A549 (cell line): ENCODE measurements around the gene SYK. TPM values are rescaled to one million over a fixed set of nuclear protein-coding genes. Genes with fewer than 3 reads are reported as not detected.

Experiments
- ATAC-seq, 2 experiments: fragments of 200-7000 bp in 1 of 2; fragments of >200 bp in 1 of 2; cut with Nextera tagmentation in 1 of 2; cut with Tn5 transposase in 1 of 2; 3 replicates each; pipeline versions ENCODE4 v1.8.0 to v1.9.1; 2018 to 2020; ENCODE audit warnings: mild to moderate bottlenecking in 1 of 2, moderate library complexity in 1 of 2
- CTCF ChIA-PET: fragments of 300-600 bp; sonication (Branson Sonifier 250); formaldehyde crosslinking; extraction: SDS; loops from one replicate; lab custom pipeline; 2021; ENCODE audit warnings: antibody characterized with exemption, inconsistent platforms; lab: Yijun Ruan, JAX
- POLR2A ChIA-PET: fragments of 350-600 bp; formaldehyde crosslinking; extraction: SDS; loops from one replicate; lab custom pipeline; 2021; ENCODE audit warnings: antibody characterized with exemption, inconsistent platforms; lab: Yijun Ruan, JAX
- DNase-seq, 2 experiments: peaks; one replicate each; pipeline versions ENCODE4 v3.0.0 to v3.0.0-alpha.2; 2011 to 2016; ENCODE audit warnings: low read depth in 1 of 2, low spot score in 1 of 2
- FAIRE-seq: peaks from 2 replicates; lab custom pipeline; 2011; peaks lifted over from hg19 to GRCh38; lab: Jason Lieb, UNC
- H3K27ac ChIP-seq, 2 experiments: fragments of >200 bp; sonication (Bioruptor Twin); formaldehyde crosslinking; 3 replicates each; pipeline ENCODE4 v1.5.1; 2016 to 2017
- H3K4me1 ChIP-seq: fragments of >200 bp; sonication (Bioruptor Twin); formaldehyde crosslinking; 3 replicates; pipeline ENCODE4 v1.6.1; 2016
- H3K4me2 ChIP-seq: fragments of >200 bp; sonication (Bioruptor Twin); formaldehyde crosslinking; 3 replicates; pipeline ENCODE4 v1.6.1; 2016
- H3K4me3 ChIP-seq: fragments of >200 bp; sonication (Bioruptor Twin); formaldehyde crosslinking; 3 replicates; pipeline ENCODE4 v1.5.1; 2016
- H3K9me3 ChIP-seq: fragments of >200 bp; sonication (Bioruptor Twin); formaldehyde crosslinking; 3 replicates; pipeline ENCODE4 v1.6.1; 2016
- BCL3 ChIP-seq: fragments of >200 bp; sonication (Bioruptor Twin); formaldehyde crosslinking; IDR thresholded peaks from 3 replicates; pipeline ENCODE4 v1.6.1; 2016
- CEBPB ChIP-seq, 2 experiments: fragments of >200 bp in 1 of 2; sonication (Bioruptor Twin) in 1 of 2; formaldehyde crosslinking in 1 of 2; IDR thresholded peaks; 2 replicates each; pipeline ENCODE4 v1.6.1; 2012 to 2016
- CHD2 ChIP-seq: fragments of 150-350 bp; IDR thresholded peaks from 2 replicates; pipeline ENCODE4 v1.6.1; 2014; ENCODE audit warnings: low read length; ENCODE audit not compliant: partially characterized antibody
- FOSL2 ChIP-seq, 2 experiments: fragments of 450-650 bp in 1 of 2; fragments of >200 bp in 1 of 2; sonication (Bioruptor Twin) in 1 of 2; formaldehyde crosslinking; IDR thresholded peaks; 2 replicates each; pipeline versions ENCODE4 v1.5.0 to v1.6.1; 2016 to 2020; ENCODE audit warnings: mild to moderate bottlenecking in 1 of 2, moderate library complexity in 1 of 2
- GATA3 ChIP-seq: IDR thresholded peaks from 2 replicates; pipeline ENCODE4 v1.6.1; 2012; ENCODE audit warnings: borderline replicate concordance
- HDAC2 ChIP-seq: fragments of 200-600 bp; sonication (generic); IDR thresholded peaks from 2 replicates; pipeline ENCODE4 v1.6.1; 2016
- HES2 ChIP-seq: fragments of >200 bp; sonication (Bioruptor Twin); formaldehyde crosslinking; IDR thresholded peaks from 2 replicates; pipeline ENCODE4 v1.6.1; 2016
- JUNB ChIP-seq: fragments of >200 bp; sonication (Bioruptor Twin); formaldehyde crosslinking; IDR thresholded peaks from 2 replicates; pipeline ENCODE4 v1.6.1; 2016
- KDM1A ChIP-seq: fragments of 200-600 bp; sonication (generic); IDR thresholded peaks from 2 replicates; pipeline ENCODE4 v1.6.1; 2016; ENCODE audit warnings: low read depth, mild to moderate bottlenecking
- PBX3 ChIP-seq: IDR thresholded peaks from 2 replicates; pipeline ENCODE4 v1.6.1; 2012
- PHF8 ChIP-seq: fragments of 200-600 bp; sonication (generic); IDR thresholded peaks from 2 replicates; pipeline ENCODE4 v1.6.1; 2016; ENCODE audit warnings: low read depth, mild to moderate bottlenecking, antibody characterized with exemption, moderate library complexity, borderline replicate concordance
- RCOR1 ChIP-seq: fragments of 150-350 bp; IDR thresholded peaks from 2 replicates; pipeline ENCODE4 v1.6.1; 2014; ENCODE audit warnings: antibody characterized with exemption, low read length, low read depth
- SMC3 ChIP-seq: fragments of >200 bp; sonication (Bioruptor Twin); formaldehyde crosslinking; IDR thresholded peaks from 3 replicates; pipeline ENCODE4 v1.6.1; 2018; ENCODE audit warnings: inconsistent platforms
- TFCP2L1 ChIP-seq: fragments of 250-450 bp; sonication (Bioruptor Pico); IDR thresholded peaks from 2 replicates; pipeline ENCODE4 v1.5.0; 2021; ENCODE audit warnings: mild to moderate bottlenecking
- ZNF302 ChIP-seq: fragments of 250-450 bp; sonication (Bioruptor Pico); IDR thresholded peaks from 2 replicates; pipeline ENCODE4 v1.9.0; 2021; ENCODE audit warnings: inconsistent platforms, mild to moderate bottlenecking, moderate library complexity
- ZSCAN20 ChIP-seq: fragments of 250-450 bp; sonication (Bioruptor Pico); IDR thresholded peaks from 2 replicates; pipeline ENCODE4 v1.8.0; 2022; ENCODE audit warnings: mild to moderate bottlenecking, moderate library complexity
- WGBS: methylation state at CpG from one replicate; pipeline ENCODE4 v1.1.6; 2017; ENCODE audit errors: missing lambda C conversion rate; 5-methylcytosine and 5-hydroxymethylcytosine counted together
- polyA plus RNA-seq, 4 experiments: library from polyadenylated mRNA; depleted of rRNA in 3 of 4; stranded (reverse); fragments of >200 nt; fragmentation: RNase III in 1 of 4; extraction: RNeasy Plus Mini Kit Qiagen cat#74134 plus additional on column Dnase treatment in 1 of 4; gene quantifications; 2 replicates in 3 of 4; 3 replicates in 1 of 4; pipeline ENCODE4 v1.2.3, GENCODE V29; 2011 to 2017
- TF ChIP-seq, protein P1 (sequence below): fragments of >200 bp; sonication (Bioruptor Twin); formaldehyde crosslinking; IDR thresholded peaks from 3 replicates; pipeline ENCODE4 v1.5.1; 2016

The SYK gene
- polyA plus RNA-seq, 2 of the 4 experiments (the other 2 are of a cell fraction): 0.01 to 0.03 TPM

DNA sequence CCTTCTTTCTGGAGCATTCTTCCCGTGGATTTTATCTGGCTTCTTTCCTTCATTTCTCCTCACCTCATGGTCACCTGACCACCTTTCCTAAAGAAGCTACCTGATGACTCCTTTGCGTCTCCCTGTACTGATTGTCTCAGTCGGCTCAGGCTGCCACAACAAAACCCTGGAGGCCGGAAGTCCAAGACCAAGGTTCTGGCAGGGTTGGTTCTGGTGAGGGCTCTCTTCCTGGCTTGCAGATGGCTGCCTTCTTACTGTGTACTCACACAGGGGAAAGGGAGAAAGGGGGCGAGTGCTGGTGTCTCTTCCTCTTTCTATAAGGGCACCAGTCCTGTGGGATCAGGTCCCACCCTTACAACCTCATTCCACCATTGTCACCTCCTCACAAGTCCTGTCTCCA is 140.0 kb downstream of the SYK start:
- CTCF ChIA-PET: interaction anchor here (1.9 kb wide), 1 partner anchor 491 kb away, joined by 4 read pairs; no protein-coding TSS in a partner anchor

DNA sequence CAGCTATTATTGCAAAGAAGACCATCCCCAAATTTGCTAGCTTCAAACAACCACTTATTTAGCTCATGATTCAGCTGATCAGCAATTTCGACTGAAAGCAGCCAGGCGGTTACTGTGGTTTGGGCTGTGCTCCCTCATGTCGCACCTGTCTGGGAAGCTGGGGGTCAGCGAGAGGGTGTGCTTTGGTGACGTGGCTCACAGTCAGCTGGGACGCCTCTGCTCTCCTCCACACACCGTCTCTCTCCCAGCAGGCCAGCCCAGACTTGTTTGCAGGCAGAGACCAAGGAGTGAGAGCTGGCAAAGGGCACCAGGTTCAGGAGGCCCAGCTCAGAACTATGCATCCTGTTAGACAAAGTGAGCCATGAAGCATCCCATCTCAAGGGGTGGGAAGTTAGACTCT is 140.9 kb downstream of the SYK start:
- ChIA-PET CTCF (interaction anchor here (0.6 to 2.7 kb wide), 4 partner anchors 27 to 775 kb away, joined by 3 to 9 read pairs (median 4); no protein-coding TSS in a partner anchor), POLR2A (no interaction called here)
- ATAC-seq: no peak
- Histone ChIP-seq H3K4me1 (0 out of 3 replicates have a peak, but pooled peaks cover 4% of the 10 kb centered on the region), H3K4me3 (no peak overlapping the region), H3K27ac (no peak overlapping the region), H3K9me3 (no peaks in the 10 kb centered on the region), H3K4me2 (no peak overlapping the region)
- TF ChIP-seq JUNB (no peak), FOSL2 (IDR thresholded peaks at IDR 0.05) (no peak), FOSL2 (CRISPR knock-in tag; IDR thresholded peaks at IDR 0.05) (no peak), TFCP2L1 (CRISPR knock-in tag) (no peak), SMC3 (no peak), RCOR1 (no peak), HDAC2 (no peak), KDM1A (no peak)
- TF ChIP-seq, protein P1, sequence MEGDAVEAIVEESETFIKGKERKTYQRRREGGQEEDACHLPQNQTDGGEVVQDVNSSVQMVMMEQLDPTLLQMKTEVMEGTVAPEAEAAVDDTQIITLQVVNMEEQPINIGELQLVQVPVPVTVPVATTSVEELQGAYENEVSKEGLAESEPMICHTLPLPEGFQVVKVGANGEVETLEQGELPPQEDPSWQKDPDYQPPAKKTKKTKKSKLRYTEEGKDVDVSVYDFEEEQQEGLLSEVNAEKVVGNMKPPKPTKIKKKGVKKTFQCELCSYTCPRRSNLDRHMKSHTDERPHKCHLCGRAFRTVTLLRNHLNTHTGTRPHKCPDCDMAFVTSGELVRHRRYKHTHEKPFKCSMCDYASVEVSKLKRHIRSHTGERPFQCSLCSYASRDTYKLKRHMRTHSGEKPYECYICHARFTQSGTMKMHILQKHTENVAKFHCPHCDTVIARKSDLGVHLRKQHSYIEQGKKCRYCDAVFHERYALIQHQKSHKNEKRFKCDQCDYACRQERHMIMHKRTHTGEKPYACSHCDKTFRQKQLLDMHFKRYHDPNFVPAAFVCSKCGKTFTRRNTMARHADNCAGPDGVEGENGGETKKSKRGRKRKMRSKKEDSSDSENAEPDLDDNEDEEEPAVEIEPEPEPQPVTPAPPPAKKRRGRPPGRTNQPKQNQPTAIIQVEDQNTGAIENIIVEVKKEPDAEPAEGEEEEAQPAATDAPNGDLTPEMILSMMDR: no peak
- DNase-seq: no peak
- FAIRE-seq: no peak
- WGBS: 64% methylated on average over 7 of the region's 7 CpGs

More for the DNA sequence above, 140.0 kb downstream of the SYK start:
- 37% methylated on average over 5 of the region's 5 CpGs for WGBS
- no peak for ATAC-seq
- Histone ChIP-seq H3K4me2 (no peak overlapping the region), H3K4me1 (0 out of 3 replicates have a peak, but pooled peaks cover 4% of the 10 kb centered on the region), H3K9me3 (no peaks in the 10 kb centered on the region), H3K4me3 (no peak overlapping the region), H3K27ac (no peak overlapping the region)
- POLR2A ChIA-PET: interaction anchor here (0.6 kb wide), 1 partner anchor 1034 kb away, joined by 3 read pairs; no protein-coding TSS in a partner anchor
- TF ChIP-seq HES2: no peak
- no peak for TF ChIP-seq BCL3
- TF ChIP-seq CHD2: no peak
- no peak for TF ChIP-seq GATA3
- TF ChIP-seq SMC3: no peak
- TF ChIP-seq FOSL2 (IDR thresholded peaks at IDR 0.05): no peak
- no peak for TF ChIP-seq FOSL2 (CRISPR knock-in tag; IDR thresholded peaks at IDR 0.05)
- TF ChIP-seq ZSCAN20: no peak
- DNase-seq: no peak
- FAIRE-seq: no peak

- Histone ChIP-seq H3K4me3 (no peak overlapping the region), H3K4me1 (0 out of 3 replicates have a peak, but pooled peaks cover 4% of the 10 kb centered on the region), H3K9me3 (no peaks in the 10 kb centered on the region), H3K27ac (no peak overlapping the region), H3K4me2 (no peak overlapping the region)
- ChIA-PET POLR2A (no interaction called here), CTCF (interaction anchor here (1.2 to 2.7 kb wide), 2 partner anchors 28 to 775 kb away, joined by 3 to 9 read pairs; no protein-coding TSS in a partner anchor)
- DNase-seq: no peak
- no peak for FAIRE-seq
- WGBS: 35% methylated on average over 7 of the region's 7 CpGs
- no peak for ATAC-seq
- no peak for TF ChIP-seq JUNB
- TF ChIP-seq, protein P1: no peak
- TF ChIP-seq PHF8: no peak
- no peak for TF ChIP-seq ZNF302 (CRISPR knock-in tag)
- no peak for TF ChIP-seq GATA3
- TF ChIP-seq PBX3: no peak
- TF ChIP-seq RCOR1: no peak
- no peak for TF ChIP-seq CEBPB (IDR thresholded peaks at IDR 0.05)
Observed at GRCh38 chr9:90943341-90943740, 141.7 kb downstream of the SYK start.
